8988T (cell line): ENCODE measurements around the gene QKI.
"Not testable (repeated sequence)": the region's sequence is repeated elsewhere in the genome, so short reads cannot be mapped to it uniquely, and the experiment has no call there.

Experiments used
- DNase-seq: peaks from one replicate; pipeline ENCODE4 v3.0.0; 2011

The QKI gene

DNA sequence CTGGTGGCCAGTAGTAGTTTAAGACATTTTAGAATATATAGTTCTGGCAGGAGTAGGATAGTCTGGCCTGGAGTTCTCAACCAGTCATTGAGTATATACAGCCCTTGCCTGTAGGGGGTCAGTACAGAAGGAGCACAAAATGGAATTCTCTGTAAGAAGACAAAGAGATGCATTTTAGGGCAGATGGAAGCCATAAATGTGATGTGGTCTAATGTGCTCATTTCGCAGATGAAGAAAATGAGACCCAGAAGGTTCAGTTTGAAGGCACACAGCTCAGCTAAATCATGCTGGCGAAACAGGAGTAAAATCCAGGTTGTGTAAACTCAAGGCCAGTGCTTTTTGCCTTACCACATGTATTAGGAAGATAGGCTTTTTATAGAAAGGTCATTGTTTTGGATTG is 29.6 kb downstream of the QKI start:
- no peak for DNase-seq

DNA sequence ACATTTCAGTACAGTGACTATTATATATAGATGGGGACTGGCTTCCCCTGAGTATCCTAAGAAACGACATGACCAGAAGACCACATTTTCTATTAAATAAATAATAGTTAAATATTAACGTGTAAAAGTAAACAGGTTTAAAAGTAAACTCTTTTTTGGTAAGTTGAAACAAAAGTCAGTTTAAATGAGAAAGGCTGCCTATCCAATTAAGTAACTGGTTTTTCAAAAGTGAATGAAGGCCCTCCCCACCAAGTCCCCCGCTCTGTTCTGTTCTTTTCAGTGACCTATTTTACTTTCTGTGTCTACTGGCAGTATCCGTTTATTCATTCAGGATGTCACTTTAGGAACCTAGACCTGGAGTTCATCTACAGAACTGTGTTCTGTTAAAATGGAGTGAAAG is 32.0 kb downstream of the QKI start:
- no peak for DNase-seq

DNA sequence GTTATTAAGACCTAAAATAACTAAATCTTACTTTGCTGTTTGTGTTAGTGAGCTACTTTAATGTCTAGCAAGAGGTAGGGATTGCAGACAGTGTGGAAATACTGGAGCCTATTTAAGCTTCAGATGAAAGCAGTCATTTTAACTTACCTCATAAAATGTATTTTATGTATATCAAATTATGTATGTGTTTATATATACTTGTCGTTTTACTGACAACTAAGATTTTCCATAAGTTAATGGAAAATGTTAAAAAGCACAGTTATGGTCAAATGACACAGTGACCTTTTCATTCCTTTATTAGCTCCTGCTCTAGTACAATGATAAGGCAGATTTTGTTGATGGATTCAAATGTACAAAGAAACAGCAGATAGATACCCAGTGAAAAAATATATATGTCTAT is 34.6 kb downstream of the QKI start:
- DNase-seq: no peak

DNA sequence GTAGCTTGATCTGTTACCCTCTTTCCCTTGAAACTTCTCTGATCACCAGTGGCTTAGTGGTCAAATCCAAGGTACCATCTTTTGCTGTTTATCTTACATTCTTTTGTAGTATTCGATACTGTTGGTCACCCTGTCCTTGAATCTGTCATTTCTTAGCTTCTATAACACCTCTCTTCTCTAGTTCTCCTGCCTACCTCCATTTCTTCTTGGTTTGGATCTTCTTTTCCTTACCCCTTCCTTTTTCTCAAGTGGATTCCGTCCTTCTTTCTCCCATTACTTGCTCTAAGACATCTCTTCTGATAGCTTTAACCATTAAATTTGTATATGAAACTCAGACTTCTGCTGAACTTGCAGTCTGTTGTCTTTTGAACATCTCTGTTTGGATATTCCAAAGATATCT is 39.9 kb downstream of the QKI start:
- no peak for DNase-seq

DNA sequence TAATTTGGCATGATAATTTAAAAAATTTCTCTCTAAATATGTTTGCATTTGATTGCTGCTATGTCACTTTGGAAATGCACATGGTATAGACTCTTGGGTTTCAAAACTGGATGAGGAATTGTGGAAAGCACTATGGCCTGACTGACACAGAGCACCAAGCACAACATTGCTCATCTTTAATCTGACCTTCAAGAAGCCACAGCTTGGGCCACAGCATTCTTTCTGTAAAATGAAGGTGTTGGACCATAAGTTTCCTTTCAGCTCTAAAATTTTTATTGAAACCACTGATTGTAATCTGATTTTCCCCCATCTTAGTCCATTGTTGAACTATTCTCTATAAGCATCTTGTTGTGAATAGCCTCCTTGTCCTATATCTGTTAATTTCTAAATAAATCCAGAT is 41.0 kb downstream of the QKI start:
- no peak for DNase-seq

DNA sequence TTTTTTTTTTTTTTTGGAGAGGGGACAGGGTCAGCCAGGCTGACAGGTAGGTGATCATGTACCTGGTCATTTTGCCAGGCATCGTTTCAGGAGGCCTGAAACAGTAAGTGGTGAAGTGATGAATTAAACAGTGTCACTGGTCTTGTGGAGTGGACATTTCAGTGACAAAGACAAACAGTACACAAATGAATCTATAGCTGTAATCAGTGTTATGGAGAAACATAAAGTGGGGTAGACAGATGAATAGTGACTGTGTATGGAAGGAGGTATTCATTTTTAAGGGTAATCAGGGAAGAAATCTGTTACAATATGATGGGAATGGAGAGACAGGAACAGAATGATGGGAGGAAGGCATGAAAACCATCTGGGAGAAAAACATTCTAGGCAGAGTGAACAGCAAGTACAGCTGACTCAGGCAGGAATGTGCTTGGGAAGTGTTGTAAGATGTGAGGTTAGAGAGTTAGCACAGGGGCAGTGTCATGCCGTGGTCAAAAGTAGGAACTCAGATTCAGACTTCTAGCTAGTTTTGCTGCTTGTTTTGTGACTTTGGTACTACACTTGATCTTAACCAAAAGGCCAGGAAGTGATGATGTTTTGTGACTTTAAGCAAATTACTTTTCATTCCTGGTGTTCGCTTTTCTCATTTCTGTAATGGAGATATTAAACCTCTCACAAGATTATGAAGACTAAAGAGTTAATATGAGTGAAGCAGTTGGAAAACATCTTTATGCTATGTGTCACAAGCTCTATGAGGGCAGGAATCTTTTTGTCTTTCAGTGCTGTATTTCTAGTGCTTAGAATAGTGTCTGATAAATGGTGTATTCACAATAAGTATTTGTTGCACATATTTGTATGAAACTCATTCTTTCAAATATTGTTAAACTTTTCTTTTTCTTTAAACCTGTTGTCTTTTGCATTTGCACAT is 43.4 kb downstream of the QKI start:
- no peak for DNase-seq

DNA sequence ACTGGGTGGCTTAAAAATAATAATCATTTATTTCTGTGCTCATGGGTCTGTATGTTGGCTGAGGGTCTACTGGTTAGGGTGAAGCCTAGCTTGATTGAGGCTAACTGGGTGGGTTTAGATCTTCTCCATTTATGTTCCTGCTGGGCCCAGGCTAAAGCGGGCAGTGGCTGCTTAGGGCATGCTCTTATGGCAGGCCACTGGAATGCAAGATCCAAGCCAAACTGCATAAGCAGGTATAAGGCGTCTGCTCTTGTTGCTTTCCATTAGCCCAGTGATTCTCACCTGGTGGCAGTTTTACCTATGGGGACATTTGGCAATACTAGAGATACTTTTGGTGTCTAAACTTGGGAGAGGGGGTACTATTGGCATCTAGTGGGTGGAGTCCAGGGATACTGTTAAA is 44.5 kb downstream of the QKI start:
- DNase-seq: no peak

DNA sequence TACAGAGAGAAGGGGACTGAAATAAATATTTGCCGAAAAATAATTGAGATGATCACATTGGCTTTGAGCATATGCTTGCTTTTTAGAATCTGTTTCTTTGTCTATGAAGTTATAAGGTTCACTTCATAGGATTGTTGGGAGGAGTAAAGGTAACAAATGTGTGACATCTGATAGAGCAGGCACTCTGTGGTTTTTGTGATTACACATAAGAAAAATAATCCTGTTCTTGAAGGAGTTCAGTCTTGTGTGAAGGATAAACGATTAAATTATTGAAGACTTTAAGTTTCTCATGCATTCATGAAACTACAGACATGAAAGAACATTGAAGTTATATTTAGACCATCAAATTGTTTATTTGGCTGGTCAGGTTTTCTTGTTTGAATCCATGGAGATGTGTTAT is 45.0 kb downstream of the QKI start:
- no peak for DNase-seq

DNA sequence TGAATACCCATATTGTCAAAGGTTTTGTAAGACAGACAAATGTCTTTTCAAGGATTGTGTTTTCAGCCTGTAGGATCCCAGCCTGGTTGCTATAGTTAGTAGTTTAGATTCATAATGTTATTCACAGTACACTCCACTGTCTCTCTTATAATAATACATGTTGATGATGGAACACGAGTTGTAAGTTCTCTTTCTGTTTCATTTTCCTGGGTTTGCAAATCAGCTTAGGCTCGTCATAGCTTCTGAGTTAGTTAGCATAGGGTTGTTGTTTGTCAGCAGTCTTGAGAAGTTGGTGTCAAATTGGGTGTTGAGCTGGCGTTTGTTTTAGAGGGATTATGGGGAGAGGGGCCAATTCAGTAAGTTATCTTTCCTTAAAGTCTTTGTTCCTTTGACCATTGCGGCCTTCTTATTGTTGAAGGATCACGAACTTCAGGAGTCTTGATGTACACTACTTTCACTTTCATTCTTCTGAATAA is 45.8 kb downstream of the QKI start:
- DNase-seq: no peak

DNA sequence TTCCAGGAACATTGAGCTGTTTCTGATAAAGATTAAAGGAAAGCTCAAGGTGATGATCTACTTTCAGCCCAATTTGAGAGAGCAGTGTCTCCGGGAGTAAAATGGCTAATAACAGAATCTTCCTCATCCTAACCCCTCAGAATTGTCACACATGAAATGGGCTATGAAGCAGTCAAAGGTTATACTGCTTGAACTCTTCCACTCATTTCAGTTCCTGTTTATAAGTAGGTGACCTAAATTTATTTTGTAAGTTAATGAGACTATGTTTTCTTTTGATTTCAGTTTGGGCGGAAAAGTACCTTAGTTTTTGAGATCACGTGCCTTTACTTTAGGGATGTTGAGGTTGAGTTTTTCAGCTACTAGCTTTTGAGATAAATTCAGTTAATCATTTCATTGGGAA is 47.2 kb downstream of the QKI start:
- DNase-seq: no peak

DNA sequence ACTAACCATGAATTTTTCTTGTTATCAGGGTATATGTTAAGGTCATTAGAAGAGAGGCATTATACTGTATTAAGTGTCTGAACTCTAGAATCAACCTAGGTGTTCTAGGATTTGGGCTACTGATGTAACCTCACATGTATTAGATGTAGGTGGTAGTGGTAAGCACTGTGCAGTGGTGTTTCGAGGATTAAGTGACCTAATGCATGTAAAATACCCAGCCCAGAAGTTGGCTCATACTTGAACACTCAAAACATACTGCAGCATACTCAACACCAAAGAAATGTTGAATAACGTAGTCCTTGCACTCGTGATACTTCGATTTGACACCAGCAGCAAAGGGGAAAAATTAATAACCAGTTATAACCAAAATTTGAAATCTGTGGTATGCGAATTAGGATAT is 48.7 kb downstream of the QKI start:
- no peak for DNase-seq

DNA sequence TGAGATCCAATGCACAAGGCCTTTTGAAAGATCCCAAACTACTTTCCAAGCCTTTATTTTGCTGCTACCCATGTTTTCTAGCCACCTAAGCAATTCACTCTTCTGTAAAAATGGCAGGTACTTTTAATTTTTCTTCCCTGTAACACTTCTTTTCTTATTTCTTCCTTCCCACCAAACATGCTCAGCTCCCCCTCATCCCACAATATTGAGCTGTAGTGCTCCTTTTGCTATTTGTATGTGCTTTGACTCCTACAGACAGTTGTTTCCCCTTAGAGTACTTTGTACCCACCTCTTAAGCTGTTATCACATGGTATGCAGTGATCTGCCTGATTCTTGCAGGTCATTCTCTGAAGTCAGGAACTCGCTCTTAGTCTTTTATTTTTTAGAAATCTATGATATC is 49.3 kb downstream of the QKI start:
- no peak for DNase-seq

DNA sequence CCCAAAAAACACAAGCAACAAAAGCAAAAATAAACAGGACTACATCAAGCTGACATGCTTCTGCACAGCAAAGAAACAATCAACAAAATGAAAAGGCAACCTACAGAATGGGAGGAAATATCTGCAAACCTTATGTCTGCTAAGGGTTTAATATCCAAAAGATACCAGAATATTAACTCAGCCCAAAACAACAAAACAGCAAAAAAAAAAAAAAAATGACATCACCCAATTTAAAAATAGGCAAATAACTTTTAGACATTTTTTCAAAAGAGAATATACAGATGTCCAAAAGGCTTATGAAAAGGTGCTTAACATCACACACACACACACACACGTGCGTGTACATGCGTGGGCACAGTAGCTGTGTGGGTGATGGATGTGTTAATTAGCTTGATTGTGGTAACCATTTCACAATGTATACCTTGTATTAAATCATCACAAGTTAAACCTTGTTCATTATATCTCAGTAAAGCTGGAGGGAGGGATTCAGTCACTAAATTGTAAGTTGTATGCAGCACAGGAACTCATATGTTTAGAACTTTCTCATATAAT is 52.4 kb downstream of the QKI start:
- no peak for DNase-seq

DNA sequence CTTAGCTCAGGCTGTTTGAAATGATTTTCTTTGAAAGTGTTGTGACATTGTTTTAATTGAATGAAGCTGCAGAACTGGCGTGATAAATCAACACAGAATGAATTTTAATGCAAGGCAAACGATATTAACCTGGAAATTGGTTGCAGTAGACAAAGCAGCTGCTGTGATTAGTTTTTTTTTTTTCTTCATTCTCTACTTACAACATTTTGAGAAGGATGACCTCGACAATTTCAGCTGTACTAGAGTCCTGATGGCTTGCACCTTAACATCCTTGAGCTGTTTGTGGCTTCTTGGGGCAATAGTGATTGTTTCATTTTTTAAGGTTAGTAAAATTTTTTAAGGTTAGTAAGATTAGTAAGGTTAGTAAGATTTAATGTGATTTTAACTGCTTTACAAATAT is 54.2 kb downstream of the QKI start:
- DNase-seq: no peak

DNA sequence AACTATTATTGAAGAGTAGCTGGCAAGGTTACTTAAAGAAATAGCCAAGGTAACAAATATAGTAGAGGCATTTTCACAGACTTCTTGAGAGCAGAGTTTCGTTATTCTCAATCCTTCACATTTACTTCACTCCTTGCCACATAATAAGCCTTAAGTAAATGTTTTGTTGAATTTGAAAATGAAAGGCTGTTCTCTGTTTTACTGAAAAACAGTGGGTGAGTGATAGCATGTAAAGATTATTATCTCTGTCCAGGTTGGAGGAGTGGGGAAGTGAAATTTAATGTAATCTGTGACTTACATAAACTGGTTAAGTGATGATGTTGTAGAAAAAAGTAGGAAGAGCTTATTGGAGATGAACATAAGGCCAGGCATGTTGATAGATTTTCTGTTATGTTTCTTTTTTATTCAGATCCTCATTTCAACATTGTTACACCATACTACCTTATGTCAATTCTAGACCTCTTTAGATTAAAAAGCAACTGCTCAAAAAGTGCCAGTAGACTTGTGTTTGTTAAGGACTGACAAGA is 55.0 kb downstream of the QKI start:
- DNase-seq: no peak

DNA sequence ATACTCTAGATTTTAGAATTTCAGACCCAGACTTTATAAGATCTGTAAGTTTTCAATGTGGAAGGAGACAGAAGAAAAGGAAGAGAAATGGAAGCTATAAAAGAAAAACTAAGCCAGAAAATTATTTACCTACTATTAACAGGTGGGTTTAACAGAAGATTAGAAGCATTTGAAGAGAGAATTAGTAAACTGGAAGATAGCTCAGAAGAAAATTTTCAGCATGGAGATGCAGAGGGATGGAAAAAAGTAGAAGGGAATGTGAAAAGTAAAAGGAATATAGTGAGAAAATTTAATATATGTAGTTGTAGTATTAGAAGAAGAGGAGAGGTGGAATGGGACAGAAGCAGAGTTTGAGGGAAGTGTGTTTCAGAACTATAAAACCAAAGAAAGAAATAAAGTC is 56.1 kb downstream of the QKI start:
- DNase-seq: no peak

DNA sequence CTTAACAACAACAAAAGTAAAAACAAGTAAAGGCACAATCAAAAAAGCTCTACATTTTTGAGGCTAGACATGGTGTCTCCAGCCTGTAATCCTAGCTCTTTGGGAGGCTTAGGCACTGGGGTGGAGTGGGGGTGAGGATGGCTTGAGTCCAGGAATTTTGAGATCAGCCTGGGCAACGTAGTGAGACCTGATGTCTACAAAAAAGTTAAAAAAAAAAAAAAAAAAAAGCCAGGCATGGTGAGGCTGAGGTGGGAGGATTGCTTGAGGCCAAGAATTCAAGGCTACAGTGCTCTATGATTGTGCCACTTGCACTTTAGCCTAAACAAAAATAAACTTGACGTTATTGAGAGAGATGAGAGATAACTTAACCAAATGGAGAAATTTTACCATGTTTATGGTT is 60.1 kb downstream of the QKI start:
- DNase-seq: no peak

DNA sequence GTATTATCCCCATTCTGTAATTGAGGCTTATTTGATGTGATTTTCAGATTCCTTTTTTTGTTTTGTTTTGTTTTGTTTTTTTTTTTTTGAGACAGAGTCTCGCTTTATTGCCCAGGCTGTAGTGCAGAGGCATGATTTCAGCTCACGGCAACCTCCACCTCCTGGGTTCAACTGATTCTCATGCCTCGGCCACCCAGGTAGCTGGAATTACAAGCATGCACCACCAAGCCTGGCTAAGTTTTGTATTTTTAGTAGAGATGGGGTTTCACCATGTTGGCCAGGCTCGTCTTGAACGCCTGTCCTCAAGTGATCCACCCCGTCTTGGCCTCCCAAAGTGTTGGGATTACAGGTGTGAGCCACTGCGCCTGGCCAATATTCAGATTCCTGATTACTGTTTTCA is 62.4 kb downstream of the QKI start:
- DNase-seq: not testable (repeated sequence)

DNA sequence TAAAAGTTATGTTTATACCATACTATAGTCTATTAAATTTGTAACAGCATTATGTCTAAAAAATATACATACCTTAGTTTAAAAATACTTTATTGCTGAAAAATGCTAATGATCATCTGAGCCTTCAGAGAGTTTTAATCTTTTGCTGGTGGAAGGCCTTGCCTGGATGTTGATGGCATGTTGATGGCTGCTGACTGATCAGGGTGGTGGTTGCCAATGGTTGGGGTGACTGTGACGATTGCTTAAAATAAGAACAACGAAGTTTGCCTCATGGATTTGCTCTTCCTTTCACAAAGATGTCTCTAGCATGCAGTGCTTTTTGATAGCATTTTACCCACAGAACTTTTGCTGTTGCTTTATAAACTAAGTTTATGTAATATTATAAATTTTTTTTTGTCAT is 68.6 kb downstream of the QKI start:
- no peak for DNase-seq

DNA sequence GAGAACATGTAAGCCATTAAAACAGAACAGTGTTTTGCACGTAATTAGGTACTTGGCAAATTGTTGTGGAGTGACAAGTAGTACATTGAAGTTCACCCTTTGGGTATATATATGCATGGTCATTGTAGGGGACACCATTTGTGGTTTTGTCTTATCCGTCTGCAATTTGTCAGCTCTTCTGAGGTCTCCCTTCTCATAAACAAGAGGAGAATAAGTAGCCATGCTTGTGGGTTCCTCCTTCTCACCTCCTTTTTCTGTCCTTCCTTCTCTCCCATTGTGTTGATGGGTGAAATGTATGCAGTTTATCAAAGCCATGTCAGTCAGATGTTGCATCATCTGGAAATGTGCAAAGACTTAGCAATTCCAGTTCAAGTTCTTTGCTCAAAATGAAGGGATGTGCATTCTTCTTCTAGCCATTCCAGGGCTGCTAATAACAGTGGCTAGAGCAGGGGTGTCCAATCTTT is 70.9 kb downstream of the QKI start:
- DNase-seq: no peak

DNA sequence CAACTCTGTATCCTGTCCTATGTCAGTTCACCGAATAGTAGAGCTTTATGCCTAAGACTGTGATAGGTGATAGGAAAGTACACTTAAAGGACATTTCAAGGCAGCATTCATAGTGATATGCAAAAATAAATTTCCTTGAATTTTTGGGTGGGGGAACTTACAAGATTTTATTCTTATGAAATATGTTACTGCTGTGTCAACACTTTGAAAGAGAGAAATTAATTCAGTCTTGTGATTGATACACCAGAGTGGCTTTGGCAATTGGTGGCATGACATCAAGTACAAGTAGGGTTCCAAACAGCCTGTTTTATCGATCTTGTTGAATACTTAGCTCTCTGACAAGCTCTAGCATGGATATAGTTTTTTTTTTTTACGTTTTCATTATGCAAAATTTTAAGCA is 72.3 kb downstream of the QKI start:
- DNase-seq: no peak

DNA sequence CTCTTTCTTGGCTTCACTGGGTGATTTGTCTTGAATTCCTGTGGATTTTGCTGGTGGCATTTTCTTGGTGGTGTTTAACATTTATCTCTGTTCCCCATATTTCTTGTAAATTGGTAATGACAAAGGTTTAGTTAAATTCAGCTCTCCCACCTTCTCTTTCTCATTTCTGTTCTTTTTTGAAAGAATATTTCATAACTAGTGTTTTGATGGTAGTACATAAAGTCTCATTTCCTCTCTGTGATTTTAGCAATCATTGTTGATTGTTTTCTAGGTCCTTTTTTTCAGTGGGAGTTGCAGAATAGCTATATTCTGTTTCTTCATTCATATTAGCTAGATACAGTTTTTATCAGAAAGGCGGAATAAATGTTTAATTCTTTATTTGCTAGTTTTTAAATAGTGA is 73.1 kb downstream of the QKI start:
- DNase-seq: no peak

DNA sequence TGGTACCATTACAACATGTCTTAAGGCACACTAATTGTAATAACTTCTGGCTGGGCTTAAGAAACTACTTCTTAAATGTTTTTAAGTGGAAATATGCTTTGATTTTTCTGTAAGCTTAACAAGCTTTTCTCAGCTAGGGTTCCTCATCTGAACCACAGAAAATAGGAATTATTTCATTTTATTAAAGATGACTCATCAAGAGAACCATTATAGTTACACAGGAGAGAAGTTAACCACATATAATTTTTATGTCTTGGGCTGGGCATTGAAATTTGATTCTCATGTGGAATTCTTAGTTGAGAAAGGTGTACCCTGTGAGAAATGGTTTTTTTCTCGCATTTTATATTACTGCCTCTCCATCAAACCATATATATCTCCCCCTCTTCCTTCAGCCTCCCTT is 75.1 kb downstream of the QKI start:
- no peak for DNase-seq

DNA sequence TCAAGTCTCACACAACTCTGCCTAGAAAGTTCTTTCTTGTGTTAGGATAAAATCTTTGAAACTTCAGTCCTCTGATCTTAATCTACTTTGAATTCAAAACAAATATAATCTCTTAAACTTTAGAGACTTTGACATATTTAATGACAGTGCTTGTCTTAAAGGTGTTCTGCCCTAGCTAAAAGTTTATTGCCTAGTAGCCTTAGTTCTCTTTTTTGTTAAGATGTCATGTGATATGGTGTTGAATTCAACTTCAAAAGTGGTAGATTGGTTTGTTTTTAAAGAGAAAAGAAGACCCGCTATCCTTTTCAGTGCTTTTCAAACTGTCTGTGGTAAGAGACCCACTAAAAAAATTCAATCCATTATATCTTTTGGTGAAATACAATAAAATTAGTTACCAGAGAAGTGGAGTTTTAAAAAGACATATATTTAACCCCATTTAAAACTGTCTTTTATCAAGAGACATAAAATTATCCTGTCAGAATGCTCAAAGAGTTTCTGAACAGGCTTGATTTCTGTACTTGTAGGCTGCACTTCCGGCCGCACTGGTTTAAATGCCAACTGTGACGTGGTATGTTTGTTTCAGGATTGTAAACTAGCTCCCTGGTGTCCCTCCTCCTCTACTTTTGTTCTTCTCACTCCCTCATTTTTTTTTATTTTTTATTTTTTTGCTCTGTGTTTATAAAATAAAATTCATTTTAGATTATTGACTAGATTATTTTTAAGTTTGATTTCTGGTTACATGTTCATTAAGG is 76.5 kb downstream of the QKI start:
- DNase-seq: no peak
